Upper lobe of left lung (tissue), 4 donors: ENCODE measurements around the gene CLEC4F.

Experiments
- EP300 ChIP-seq, 4 donors: sonication (generic); formaldehyde crosslinking; IDR thresholded peaks; one replicate each; pipeline ENCODE4 v1.5.1; 2017; ENCODE audit warnings: antibody characterized with exemption in 4 of 4, control low read depth in 2 of 4
- POLR2A ChIP-seq, 4 donors: fragments of 450-650 bp; IDR thresholded peaks; one replicate each; pipeline ENCODE4 v1.5.1; 2016 to 2017; ENCODE audit warnings: antibody characterized with exemption in 4 of 4, mild to moderate bottlenecking in 2 of 4
- POLR2AphosphoS5 ChIP-seq, 2 donors: sonication (generic); formaldehyde crosslinking; IDR thresholded peaks; one replicate each; pipeline ENCODE4 v1.5.1; 2017; ENCODE audit warnings: antibody characterized with exemption in 2 of 2
- TF ChIP-seq, protein P1 (sequence below), 6 experiments: fragments of 450-650 bp in 4 of 6; fragments of 200-600 bp in 2 of 6; sonication (generic) in 2 of 6; IDR thresholded peaks; one replicate each; pipeline ENCODE4 v1.5.1; 2016 to 2019; ENCODE audit warnings: antibody characterized with exemption in 6 of 6

GRCh38 chr2:70772486-70773155 lies 47.8 kb downstream of the CLEC4F start:
- TF ChIP-seq, protein P1, sequence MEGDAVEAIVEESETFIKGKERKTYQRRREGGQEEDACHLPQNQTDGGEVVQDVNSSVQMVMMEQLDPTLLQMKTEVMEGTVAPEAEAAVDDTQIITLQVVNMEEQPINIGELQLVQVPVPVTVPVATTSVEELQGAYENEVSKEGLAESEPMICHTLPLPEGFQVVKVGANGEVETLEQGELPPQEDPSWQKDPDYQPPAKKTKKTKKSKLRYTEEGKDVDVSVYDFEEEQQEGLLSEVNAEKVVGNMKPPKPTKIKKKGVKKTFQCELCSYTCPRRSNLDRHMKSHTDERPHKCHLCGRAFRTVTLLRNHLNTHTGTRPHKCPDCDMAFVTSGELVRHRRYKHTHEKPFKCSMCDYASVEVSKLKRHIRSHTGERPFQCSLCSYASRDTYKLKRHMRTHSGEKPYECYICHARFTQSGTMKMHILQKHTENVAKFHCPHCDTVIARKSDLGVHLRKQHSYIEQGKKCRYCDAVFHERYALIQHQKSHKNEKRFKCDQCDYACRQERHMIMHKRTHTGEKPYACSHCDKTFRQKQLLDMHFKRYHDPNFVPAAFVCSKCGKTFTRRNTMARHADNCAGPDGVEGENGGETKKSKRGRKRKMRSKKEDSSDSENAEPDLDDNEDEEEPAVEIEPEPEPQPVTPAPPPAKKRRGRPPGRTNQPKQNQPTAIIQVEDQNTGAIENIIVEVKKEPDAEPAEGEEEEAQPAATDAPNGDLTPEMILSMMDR (IDR thresholded peaks at IDR 0.05): no peak
- TF ChIP-seq EP300 (IDR thresholded peaks at IDR 0.05) (no peak), POLR2A (IDR thresholded peaks at IDR 0.05) (no peak), POLR2AphosphoS5 (IDR thresholded peaks at IDR 0.05) (no peak)
